ENCODE measurements around the gene SERP1.

DNA sequence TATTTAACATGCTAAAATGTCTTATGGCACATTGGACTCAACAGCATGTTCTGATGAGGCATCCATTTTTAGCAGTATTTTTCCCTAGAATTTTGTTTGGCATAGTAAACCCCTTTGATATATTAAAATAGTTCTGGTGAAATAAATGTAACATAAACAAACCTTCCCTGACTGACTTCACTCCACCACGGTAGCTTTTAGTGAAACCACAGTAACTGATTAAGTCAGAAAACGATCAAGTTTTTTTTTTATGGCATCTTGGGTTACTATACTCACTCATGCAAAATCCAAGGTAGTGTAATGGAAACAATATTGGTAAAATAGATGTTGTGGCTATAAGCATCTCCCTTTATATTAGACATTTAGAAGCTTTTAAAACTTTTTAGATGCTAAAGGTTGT is 2.8 kb downstream of the SERP1 start:
- no peak for TF ChIP-seq CTCF (IDR thresholded peaks at IDR 0.05; ENCODE audit: extremely low read depth in 1 of 2, insufficient read depth in 1 of 2, low read depth in 1 of 2, low read length in 2 of 2)
- no peak for TF ChIP-seq EZH2 (IDR thresholded peaks at IDR 0.05; ENCODE audit: borderline replicate concordance, low read depth, low read length, severe bottlenecking)
- no peak for TF ChIP-seq POLR2AphosphoS5 (IDR thresholded peaks at IDR 0.05; ENCODE audit: insufficient read depth, low read depth, low read length)
- no peak for TF ChIP-seq POLR2A (IDR thresholded peaks at IDR 0.05; ENCODE audit: low read depth, low read length)
